HG03139 (cell line): ENCODE data around the gene MPRIP.
A peak's percentile ranks its signal among the peaks of the same experiment; 100 is the strongest.

ENCODE experiments used
- ATAC-seq: cut with Tn5 transposase; IDR thresholded peaks from one replicate; pipeline ENCODE4 v1.9.1; 2021; ENCODE audit not compliant: unreplicated experiment

The MPRIP gene

DNA sequence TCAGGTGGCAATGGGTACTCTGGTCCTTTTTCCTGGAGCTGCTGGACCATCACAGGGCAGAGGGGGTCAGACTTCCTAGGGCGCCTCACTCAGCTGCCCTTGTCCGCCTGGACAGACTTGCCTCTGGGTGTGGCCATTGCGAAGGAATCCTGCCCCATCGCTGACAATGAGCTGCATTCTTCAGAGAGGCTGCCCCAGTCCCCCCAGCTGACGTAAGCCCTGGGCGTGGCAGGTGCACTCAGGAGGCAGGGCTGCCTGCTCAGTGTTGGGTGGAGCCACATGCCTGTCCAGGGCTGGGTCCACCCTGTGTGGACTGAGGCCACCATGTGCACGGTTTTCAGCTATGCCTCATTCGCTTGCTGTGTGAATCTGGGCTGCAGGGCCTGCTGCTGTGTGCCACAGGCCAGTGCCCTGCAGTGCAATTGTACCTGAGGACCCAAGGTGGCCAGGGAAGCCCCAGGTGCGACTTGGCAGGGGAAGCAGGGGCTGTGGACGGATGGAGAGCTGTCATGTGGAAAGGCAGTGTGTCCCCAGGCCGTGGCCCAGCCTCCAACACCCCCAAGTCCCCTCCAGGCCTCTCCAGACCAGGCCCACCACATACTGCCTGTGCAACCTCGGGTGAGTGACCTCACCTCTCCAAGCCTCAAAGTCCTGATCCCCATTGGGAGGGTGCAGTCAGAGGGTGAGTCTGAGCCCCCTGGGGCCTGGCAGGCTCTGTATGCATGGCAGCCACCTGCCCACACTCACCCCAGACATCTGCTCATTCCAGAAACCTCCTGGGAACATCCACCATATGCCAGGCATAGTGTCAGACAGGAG is 14.0 kb upstream of the MPRIP start:
- ATAC-seq: no peak

- ATAC-seq: no peak
These were observed 13.2 kb upstream of the MPRIP start for GRCh38 chr17:17028878-17029535.

GRCh38 chr17:17029938-17030337 is 12.3 kb upstream of the MPRIP start:
- no peak for ATAC-seq

DNA sequence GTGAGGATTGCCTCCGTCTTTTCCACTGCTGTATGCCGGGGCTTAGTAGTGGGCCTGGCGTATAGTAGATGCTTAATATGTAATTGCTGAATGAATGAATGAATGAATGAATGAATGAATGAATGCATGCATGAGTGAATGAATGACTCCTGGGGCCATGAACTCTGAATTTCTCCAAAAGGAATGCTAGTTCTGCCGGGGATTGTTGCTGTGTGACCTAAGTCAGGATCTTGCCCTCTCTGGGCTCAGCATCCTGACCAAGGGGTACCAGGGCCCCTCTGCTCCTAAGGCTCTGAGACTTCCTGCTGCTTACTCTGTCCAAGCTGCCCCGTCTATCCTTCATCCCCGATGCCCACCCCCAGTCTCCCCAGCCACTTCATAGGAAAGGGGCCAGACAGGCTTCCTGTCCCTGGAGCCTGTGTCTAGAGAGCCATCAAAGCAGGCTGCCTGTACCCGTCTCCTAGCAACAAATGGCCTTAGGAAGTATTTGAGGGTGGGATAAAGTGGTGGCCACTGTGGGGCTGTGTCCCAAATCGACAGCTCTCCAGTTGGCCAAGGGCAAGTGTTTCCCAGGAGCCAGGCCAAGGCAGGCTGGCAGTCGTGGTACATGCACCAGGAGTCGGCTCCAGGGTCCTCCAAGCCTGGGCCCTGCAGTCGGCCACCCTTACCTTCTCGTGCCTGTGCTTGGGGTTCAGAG is 11.6 kb upstream of the MPRIP start:
- ATAC-seq: no peak

GRCh38 chr17:17032131-17032692 is 10.0 kb upstream of the MPRIP start:
- ATAC-seq: no peak

GRCh38 chr17:17033466-17033865 is 8.8 kb upstream of the MPRIP start:
- ATAC-seq: no peak

- no peak for ATAC-seq
These were observed 8.2 kb upstream of the MPRIP start for GRCh38 chr17:17034026-17034425.

- ATAC-seq: no peak
These were observed 7.7 kb upstream of the MPRIP start for GRCh38 chr17:17034496-17035075.

- no peak for ATAC-seq
These were observed 6.8 kb upstream of the MPRIP start for GRCh38 chr17:17035490-17035889.

GRCh38 chr17:17035920-17036523 is 6.2 kb upstream of the MPRIP start:
- no peak for ATAC-seq

DNA sequence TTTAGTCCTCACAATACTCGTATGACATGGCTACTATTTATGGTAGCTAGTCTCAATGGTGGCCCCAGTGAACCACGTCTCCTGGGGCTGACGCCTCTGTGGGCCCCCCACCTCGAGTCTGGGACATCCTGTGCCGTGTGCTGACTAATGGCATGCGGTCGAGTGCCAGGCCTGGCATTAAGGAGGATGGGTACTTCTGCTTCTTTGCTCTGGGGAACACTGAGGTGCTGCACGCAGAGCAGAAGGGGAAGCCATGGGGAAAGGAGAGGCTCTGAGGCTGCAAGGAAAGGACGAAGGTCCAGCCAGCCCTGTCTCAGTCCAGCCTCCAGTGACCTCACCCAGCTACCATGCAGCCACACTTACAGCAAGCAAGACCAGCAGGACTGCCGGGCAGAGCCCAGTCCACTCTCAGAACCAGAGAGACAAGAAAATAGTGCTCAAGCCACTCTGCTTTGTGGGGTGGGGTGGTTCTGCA is 5.7 kb upstream of the MPRIP start:
- no peak for ATAC-seq

DNA sequence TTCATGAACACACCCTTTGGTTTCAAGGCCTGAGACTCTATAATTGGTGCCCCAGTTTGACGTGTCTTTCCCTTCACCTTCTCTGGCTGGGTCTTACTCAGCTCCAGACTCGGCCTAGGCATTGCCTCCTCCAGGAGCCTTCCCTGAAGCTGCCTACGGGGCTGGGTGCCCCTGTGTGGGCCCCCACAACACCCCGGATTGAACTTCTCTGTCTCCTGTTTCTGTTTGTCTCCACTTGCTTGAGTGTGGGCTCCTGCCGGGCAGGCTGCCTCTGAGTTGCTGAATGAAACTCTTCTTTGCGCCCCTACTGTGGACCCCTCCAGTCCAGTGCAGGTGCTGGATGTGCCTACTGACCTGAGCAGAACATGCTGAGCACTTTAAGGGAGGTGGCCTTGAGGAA is 2.3 kb upstream of the MPRIP start:
- no peak for ATAC-seq

DNA sequence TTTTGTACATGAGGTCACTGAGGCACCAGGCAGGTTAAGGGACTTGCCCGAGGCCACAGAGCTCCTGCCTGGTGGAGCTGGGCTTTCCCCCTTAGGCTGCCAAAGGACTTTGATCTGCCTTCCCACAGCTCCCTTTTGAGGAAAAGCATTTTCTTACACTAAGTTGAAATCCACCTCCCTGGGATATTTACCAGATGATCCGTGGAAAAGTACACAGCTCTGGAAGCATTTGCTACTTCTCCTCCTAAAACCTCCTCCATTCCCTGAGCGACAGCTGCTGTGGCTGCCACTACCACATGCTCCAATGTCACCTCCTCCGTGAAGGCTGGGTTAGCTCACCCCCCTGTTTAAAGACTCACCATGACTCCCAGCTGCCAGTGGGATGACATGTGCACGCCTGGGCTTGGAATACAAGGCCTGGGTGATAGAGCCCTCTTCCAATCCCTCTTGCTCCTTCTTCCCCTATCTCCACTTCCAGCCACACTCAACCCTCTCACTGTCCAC is 1.2 kb upstream of the MPRIP start:
- no peak for ATAC-seq

GRCh38 chr17:17041571-17042383 is 480 bp upstream of the MPRIP start:
- ATAC-seq: peak; percentile 93

GRCh38 chr17:17042851-17043460 is 699 bp downstream of the MPRIP start:
- peak; percentile 4 for ATAC-seq

DNA sequence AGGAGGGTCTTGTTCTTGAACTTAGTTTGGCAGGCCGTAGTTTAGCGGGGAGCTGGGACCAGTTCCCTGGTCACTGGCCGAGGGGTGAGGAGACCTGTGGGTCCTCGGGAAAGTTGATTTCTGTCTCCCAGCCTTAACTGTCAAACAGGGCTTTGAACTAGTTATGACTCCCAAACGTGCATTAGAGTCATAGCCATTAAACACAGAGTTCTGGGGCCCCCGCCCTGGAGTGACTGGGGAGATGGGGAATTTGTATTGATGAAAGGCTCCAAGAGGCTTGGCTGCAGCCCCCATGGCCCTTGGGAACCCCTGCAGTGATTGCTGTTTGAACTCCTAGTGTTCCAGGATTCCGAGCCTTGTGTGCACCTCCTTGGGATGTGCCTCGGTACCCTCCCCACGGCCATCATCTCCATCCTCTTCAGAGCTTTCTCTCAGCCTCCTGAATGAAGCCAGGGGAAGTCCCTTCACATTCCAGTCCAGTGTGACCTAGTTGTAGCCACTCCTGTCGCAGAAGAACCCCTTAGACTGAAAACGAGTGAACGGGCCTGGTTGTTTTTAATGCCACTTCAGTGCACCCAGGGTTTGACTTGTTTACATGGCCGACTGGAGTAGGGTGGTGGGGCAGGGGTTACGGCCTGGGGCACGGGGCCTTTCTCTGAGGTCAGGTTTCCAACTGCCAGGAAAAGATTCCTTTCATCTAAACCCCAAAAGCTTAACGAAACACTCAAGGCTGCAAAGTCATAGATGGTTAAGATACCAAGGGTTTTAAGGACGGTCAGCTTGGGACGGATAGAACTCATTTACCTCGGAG is 1.4 kb downstream of the MPRIP start:
- no peak for ATAC-seq

- ATAC-seq: peak; percentile 28
These were observed 2.7 kb downstream of the MPRIP start for GRCh38 chr17:17044846-17045561.

DNA sequence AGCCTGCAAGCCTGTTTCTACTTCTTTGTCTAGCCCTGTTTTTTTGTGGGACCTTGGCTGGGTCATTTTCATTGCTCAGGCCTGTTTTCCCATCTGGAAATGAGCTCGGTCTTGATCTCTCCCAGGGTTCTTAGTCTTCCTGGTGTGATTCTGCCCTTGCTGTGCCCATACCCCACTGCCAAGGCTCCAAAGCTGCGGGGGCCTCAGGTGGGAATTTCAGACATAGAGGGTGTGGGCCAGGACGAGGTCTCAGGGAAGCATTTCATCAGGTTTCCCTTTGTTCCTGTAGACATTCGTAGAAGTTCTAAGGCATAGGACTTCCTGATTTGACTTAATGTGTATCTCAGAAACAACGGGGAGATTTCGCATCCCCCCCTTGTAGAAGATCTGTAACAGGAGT is 5.8 kb downstream of the MPRIP start:
- no peak for ATAC-seq
